H9 (cell line): ENCODE results near the gene KCTD18. TPM values are rescaled to one million over a fixed set of nuclear protein-coding genes. Genes with fewer than 3 reads are reported as not detected.

ENCODE experiments used
- DNase-seq: peaks from one replicate; pipeline ENCODE4 v3.0.0-alpha.2; 2017
- H2AFZ ChIP-seq: one replicate; pipeline ENCODE4 v1.6.1; 2013; ENCODE audit warnings: mild to moderate bottlenecking, low read length, control low read depth, moderate library complexity
- H2AK5ac ChIP-seq: 2 replicates; pipeline ENCODE4 v1.6.1; 2013; ENCODE audit warnings: low read length, control low read depth, mixed read lengths; ENCODE audit not compliant: insufficient read length
- H2BK120ac ChIP-seq: one replicate; pipeline ENCODE4 v1.6.1; 2013; ENCODE audit warnings: low read depth, mild to moderate bottlenecking, low read length, control low read depth, inconsistent platforms; ENCODE audit not compliant: poor library complexity, severe bottlenecking
- H2BK12ac ChIP-seq: 2 replicates; pipeline ENCODE4 v1.6.1; 2013; ENCODE audit warnings: low read length, control low read depth, mixed read lengths, low read depth; ENCODE audit not compliant: insufficient read length
- H2BK15ac ChIP-seq: 2 replicates; pipeline ENCODE4 v1.6.1; 2013; ENCODE audit warnings: low read depth, low read length, control low read depth
- H2BK20ac ChIP-seq: one replicate; pipeline ENCODE4 v1.6.1; 2013; ENCODE audit warnings: low read depth, mild to moderate bottlenecking, low read length, control low read depth, inconsistent platforms; ENCODE audit not compliant: poor library complexity, severe bottlenecking
- H2BK5ac ChIP-seq: 2 replicates; pipeline ENCODE4 v1.6.1; 2013; ENCODE audit warnings: low read length, control low read depth, mixed read lengths; ENCODE audit not compliant: insufficient read length
- H3K14ac ChIP-seq: 2 replicates; pipeline ENCODE4 v1.6.1; 2013; ENCODE audit warnings: low read length, control low read depth; ENCODE audit not compliant: insufficient read depth
- H3K18ac ChIP-seq: 2 replicates; pipeline ENCODE4 v1.6.1; 2013; ENCODE audit warnings: low read depth, mild to moderate bottlenecking, mixed read lengths, low read length, control low read depth; ENCODE audit not compliant: insufficient read length
- H3K23ac ChIP-seq: 2 replicates; pipeline ENCODE4 v1.6.1; 2013; ENCODE audit warnings: low read length, control low read depth, mixed read lengths, low read depth; ENCODE audit not compliant: insufficient read length
- H3K23me2 ChIP-seq: 2 replicates; pipeline ENCODE4 v1.6.1; 2013; ENCODE audit warnings: low read depth, mild to moderate bottlenecking, mixed read lengths, low read length, control low read depth; ENCODE audit not compliant: insufficient read length, poor library complexity, severe bottlenecking
- H3K27ac ChIP-seq: 2 replicates; pipeline ENCODE4 v1.5.1; 2013; ENCODE audit warnings: low read length, control low read depth, mixed read lengths, low read depth; ENCODE audit not compliant: insufficient read length
- H3K27me3 ChIP-seq: 2 replicates; pipeline ENCODE4 v1.6.1; 2013; ENCODE audit warnings: low read length, control low read depth, inconsistent platforms; ENCODE audit not compliant: insufficient read depth
- H3K4ac ChIP-seq: 2 replicates; pipeline ENCODE4 v1.6.1; 2013; ENCODE audit warnings: low read depth, mild to moderate bottlenecking, control low read depth, inconsistent platforms, low read length, moderate library complexity
- H3K4me1 ChIP-seq: 2 replicates; pipeline ENCODE4 v1.6.1; 2013; ENCODE audit warnings: low read length, control low read depth, inconsistent platforms; ENCODE audit not compliant: insufficient read depth
- H3K4me2 ChIP-seq: 2 replicates; pipeline ENCODE4 v1.6.1; 2013; ENCODE audit warnings: low read length, control low read depth, mixed read lengths; ENCODE audit not compliant: insufficient read length, insufficient read depth
- H3K56ac ChIP-seq: 2 replicates; pipeline ENCODE4 v1.6.1; 2013; ENCODE audit warnings: low read depth, mild to moderate bottlenecking, mixed read lengths, low read length, control low read depth; ENCODE audit not compliant: insufficient read length
- H3K79me1 ChIP-seq: 2 replicates; pipeline ENCODE4 v1.6.1; 2013; ENCODE audit warnings: low read depth, mild to moderate bottlenecking, moderate library complexity, low read length, control low read depth, inconsistent platforms; ENCODE audit not compliant: insufficient read depth, poor library complexity, severe bottlenecking
- H3K79me2 ChIP-seq: 2 replicates; pipeline ENCODE4 v1.6.1; 2013; ENCODE audit warnings: low read length, control low read depth, inconsistent platforms; ENCODE audit not compliant: insufficient read depth
- H3K9ac ChIP-seq: 2 replicates; pipeline ENCODE4 v1.6.1; 2013; ENCODE audit warnings: low read length, control low read depth, mixed read lengths; ENCODE audit not compliant: insufficient read length; ENCODE audit errors: extremely low read depth
- H3K9me3 ChIP-seq: one replicate; pipeline ENCODE4 v1.6.1; 2013; ENCODE audit warnings: low read depth, low read length, inconsistent platforms; ENCODE audit not compliant: control insufficient read depth
- H3T11ph ChIP-seq: one replicate; pipeline ENCODE4 v1.6.1; 2013; ENCODE audit warnings: mild to moderate bottlenecking, low read length, control low read depth, inconsistent platforms
- H4K20me1 ChIP-seq: one replicate; pipeline ENCODE4 v1.6.1; 2013; ENCODE audit not compliant: control insufficient read depth, insufficient read length, insufficient read depth
- H4K5ac ChIP-seq: 2 replicates; pipeline ENCODE4 v1.6.1; 2013; ENCODE audit warnings: low read depth, mild to moderate bottlenecking, mixed read lengths, low read length, control low read depth; ENCODE audit not compliant: insufficient read length
- H4K8ac ChIP-seq: replicated peaks from 2 replicates; pipeline ENCODE4 v1.6.1; 2013; ENCODE audit warnings: low read length, control low read depth, mixed read lengths, low read depth; ENCODE audit not compliant: insufficient read length
- H4K91ac ChIP-seq: 2 replicates; pipeline ENCODE4 v1.6.1; 2013; ENCODE audit warnings: low read depth, mild to moderate bottlenecking, moderate library complexity, mixed read lengths, low read length, control low read depth; ENCODE audit not compliant: insufficient read length
- H3K27ac Mint-ChIP-seq, 3 experiments: 2 replicates in 2 of 3; 3 replicates in 1 of 3; pipeline ENCODE4 v1.8.0; 2020 to 2021; ENCODE audit warnings: mixed read lengths in 3 of 3, mild to moderate bottlenecking in 1 of 3, moderate library complexity in 1 of 3
- H3K27me3 Mint-ChIP-seq: 2 replicates; pipeline ENCODE4 v1.8.0; 2021; ENCODE audit warnings: low read depth, mild to moderate bottlenecking, moderate library complexity, mixed read lengths
- H3K36me3 Mint-ChIP-seq, 3 experiments: 2 replicates in 2 of 3; 3 replicates in 1 of 3; pipeline ENCODE4 v1.8.0; 2020 to 2021; ENCODE audit warnings: low read depth in 3 of 3, mixed read lengths in 3 of 3; ENCODE audit not compliant: insufficient read depth in 1 of 3
- H3K4me1 Mint-ChIP-seq, 2 experiments: 2 replicates each; pipeline ENCODE4 v1.8.0; 2020; ENCODE audit warnings: mixed read lengths in 2 of 2
- H3K4me3 Mint-ChIP-seq, 2 experiments: 2 replicates in 1 of 2; 3 replicates in 1 of 2; pipeline ENCODE4 v1.8.0; 2020 to 2021; ENCODE audit warnings: mild to moderate bottlenecking in 2 of 2, mixed read lengths in 2 of 2, moderate library complexity in 1 of 2
- H3K9me3 Mint-ChIP-seq, 2 experiments: 2 replicates in 1 of 2; 3 replicates in 1 of 2; pipeline ENCODE4 v1.8.0; 2020; ENCODE audit warnings: mild to moderate bottlenecking in 2 of 2, mixed read lengths in 2 of 2, moderate library complexity in 1 of 2
- WGBS: extraction: QIAGEN DNeasy Blood & Tissue Kit; methylation state at CpG from one replicate; pipeline ENCODE4 v1.1.7; 2013; ENCODE audit warnings: missing lambda C conversion rate, low lambda C conversion rate, mixed read lengths; ENCODE audit not compliant: insufficient read length; ENCODE audit errors: extremely low coverage; 5-methylcytosine and 5-hydroxymethylcytosine counted together
- total RNA-seq: library from RNA; stranded (reverse); gene quantifications from 2 replicates; pipeline ENCODE4 v1.2.1, GENCODE V29; 2021
- TF ChIP-seq, protein P1 (sequence below): fragments of 200-600 bp; sonication (generic); conservative IDR thresholded peaks from 3 replicates; pipeline ENCODE4 v1.8.0; 2021; ENCODE audit warnings: antibody characterized with exemption, mild to moderate bottlenecking

The KCTD18 gene
- total RNA-seq, 1 experiment from 2014 or later: 4.9 TPM

DNA sequence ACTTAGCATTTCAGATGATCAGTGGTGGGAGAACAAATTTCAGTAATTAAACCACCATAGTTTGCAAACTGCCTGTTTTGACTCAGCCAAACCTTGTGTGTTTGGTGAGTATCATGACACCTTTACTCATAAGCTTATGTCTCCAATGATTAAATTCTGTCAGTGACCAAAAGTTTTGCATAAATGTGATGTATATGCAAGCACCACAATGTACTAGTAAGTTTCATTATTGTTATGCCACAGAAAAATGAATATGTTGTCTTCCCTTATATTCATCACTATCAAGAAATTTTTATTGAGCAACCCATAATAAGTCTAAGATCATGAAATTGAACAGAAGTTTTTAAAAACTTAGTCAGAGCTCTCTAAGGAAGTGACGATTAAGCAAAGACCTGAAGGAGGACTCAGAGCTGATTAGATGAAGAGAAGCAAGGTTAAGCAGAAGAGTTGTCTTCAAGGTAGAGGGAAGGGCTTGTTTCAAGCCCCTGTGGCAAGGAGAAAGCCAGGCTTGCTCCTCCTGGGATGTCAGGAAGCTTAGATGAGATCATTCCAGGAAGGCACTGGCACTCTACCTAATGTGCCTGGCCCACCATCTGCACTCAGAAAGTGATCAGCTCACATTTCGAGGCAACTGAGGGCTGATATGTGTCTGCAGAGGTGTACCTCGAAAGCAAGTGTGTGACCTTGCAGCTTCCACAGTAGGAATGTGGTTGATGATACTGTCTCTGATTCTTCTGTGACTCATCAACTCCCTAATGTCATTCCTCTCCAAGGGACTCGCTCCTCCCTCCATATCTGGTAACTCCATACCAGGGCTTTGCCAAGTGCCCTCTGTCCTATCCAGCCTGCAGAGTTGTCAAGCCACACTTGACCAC lies 54.7 kb downstream of the KCTD18 start:
- Histone ChIP-seq H3K18ac (no peak overlapping the region), H3K9me3 (no peaks in the 10 kb centered on the region), H3K79me2 (no peaks in the 10 kb centered on the region), H2BK15ac (no peak overlapping the region), H3K23me2 (no peaks in the 10 kb centered on the region), H3K27me3 (no peaks in the 10 kb centered on the region), H3K9ac (no peak overlapping the region), H4K91ac (no peak overlapping the region), H3K27ac (no peak overlapping the region), H2BK20ac (no peak overlapping the region), H3K23ac (no peak overlapping the region), H3K14ac (no peak overlapping the region), H4K8ac (no peak overlapping the region), H3K56ac (no peak overlapping the region), H3K4me1 (peaks cover 6% of the 10 kb centered on the region; the same call in 1 of the 2 replicates), H3K4ac (no peak overlapping the region), H3K79me1 (no peaks in the 10 kb centered on the region), H2BK120ac (no peak overlapping the region), H2BK5ac (no peak overlapping the region), H4K20me1 (no peaks in the 10 kb centered on the region), H4K5ac (no peak overlapping the region), H2AFZ (no peak overlapping the region), H3K4me2 (no peak overlapping the region), H2AK5ac (no peak overlapping the region), H3T11ph (no peak overlapping the region), H2BK12ac (no peak overlapping the region)
- H3K4me1 Mint-ChIP-seq: peaks cover 8 to 13% of the 10 kb centered on the region in 2 experiments
- H3K36me3 Mint-ChIP-seq: peaks cover 4 to 19% (median 5%) of the 10 kb centered on the region in 3 experiments; a peak in 5 of 7 replicates
- WGBS: no CpG with 5 or more reads among the region's 4 CpGs
- H3K9me3 Mint-ChIP-seq: no peaks in the 10 kb centered on the region
- H3K4me3 Mint-ChIP-seq: no peak overlapping the region
- TF ChIP-seq, protein P1, sequence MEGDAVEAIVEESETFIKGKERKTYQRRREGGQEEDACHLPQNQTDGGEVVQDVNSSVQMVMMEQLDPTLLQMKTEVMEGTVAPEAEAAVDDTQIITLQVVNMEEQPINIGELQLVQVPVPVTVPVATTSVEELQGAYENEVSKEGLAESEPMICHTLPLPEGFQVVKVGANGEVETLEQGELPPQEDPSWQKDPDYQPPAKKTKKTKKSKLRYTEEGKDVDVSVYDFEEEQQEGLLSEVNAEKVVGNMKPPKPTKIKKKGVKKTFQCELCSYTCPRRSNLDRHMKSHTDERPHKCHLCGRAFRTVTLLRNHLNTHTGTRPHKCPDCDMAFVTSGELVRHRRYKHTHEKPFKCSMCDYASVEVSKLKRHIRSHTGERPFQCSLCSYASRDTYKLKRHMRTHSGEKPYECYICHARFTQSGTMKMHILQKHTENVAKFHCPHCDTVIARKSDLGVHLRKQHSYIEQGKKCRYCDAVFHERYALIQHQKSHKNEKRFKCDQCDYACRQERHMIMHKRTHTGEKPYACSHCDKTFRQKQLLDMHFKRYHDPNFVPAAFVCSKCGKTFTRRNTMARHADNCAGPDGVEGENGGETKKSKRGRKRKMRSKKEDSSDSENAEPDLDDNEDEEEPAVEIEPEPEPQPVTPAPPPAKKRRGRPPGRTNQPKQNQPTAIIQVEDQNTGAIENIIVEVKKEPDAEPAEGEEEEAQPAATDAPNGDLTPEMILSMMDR: no peak
- no peaks in the 10 kb centered on the region for H3K27me3 Mint-ChIP-seq
- H3K27ac Mint-ChIP-seq: peak overlapping the region in 1 of 3 experiments; percentile 73; a peak in 2 of 7 replicates
- DNase-seq: no peak
